Small intestine (tissue), 7 donors: Measurements from ENCODE around the gene STK25. TPM values are rescaled to one million over a fixed set of nuclear protein-coding genes. Genes with fewer than 3 reads are reported as not detected.
"Not testable (repeated sequence)": the region's sequence is repeated elsewhere in the genome, so short reads cannot be mapped to it uniquely, and the experiment has no call there.

ENCODE experiments used
- DNase-seq, 2 donors: peaks; one replicate each; pipeline versions ENCODE4 v3.0.0 to v3.0.0-alpha.2; 2013
- FAIRE-seq: peaks from 2 replicates; lab custom pipeline; 2012; peaks lifted over from hg19 to GRCh38; lab: Jason Lieb, UNC
- H3K27ac ChIP-seq, 3 donors: one replicate each; pipeline ENCODE4 v1.5.1; 2013; ENCODE audit warnings: low read length in 2 of 3, mild to moderate bottlenecking in 2 of 3, control low read depth in 1 of 3, inconsistent platforms in 1 of 3, low read depth in 1 of 3, moderate library complexity in 1 of 3
- H3K27me3 ChIP-seq, 3 donors: one replicate each; pipeline ENCODE4 v1.6.1; 2013; ENCODE audit warnings: low read length in 3 of 3, inconsistent platforms in 1 of 3; ENCODE audit not compliant: control insufficient read depth in 3 of 3, insufficient read depth in 3 of 3
- H3K36me3 ChIP-seq, 3 donors: one replicate each; pipeline ENCODE4 v1.6.1; 2013; ENCODE audit warnings: low read length in 3 of 3, inconsistent platforms in 1 of 3, low read depth in 1 of 3, mild to moderate bottlenecking in 1 of 3, moderate library complexity in 1 of 3; ENCODE audit not compliant: control insufficient read depth in 3 of 3, insufficient read depth in 2 of 3
- H3K4me1 ChIP-seq, 3 donors: one replicate each; pipeline ENCODE4 v1.6.1; 2013; ENCODE audit warnings: low read length in 2 of 3, inconsistent platforms in 1 of 3, low read depth in 1 of 3, mild to moderate bottlenecking in 1 of 3, moderate library complexity in 1 of 3; ENCODE audit not compliant: control insufficient read depth in 3 of 3, insufficient read depth in 2 of 3
- H3K4me3 ChIP-seq, 3 donors: one replicate each; pipeline ENCODE4 v1.5.1; 2013; ENCODE audit warnings: low read length in 3 of 3, control low read depth in 1 of 3, inconsistent platforms in 1 of 3, low read depth in 1 of 3, mild to moderate bottlenecking in 1 of 3, moderate library complexity in 1 of 3
- H3K9me3 ChIP-seq, 2 donors: one replicate each; pipeline ENCODE4 v1.6.1; 2013; ENCODE audit warnings: low read depth in 1 of 2, low read length in 1 of 2; ENCODE audit not compliant: control insufficient read depth in 2 of 2, insufficient read depth in 1 of 2
- WGBS, 3 donors: extraction: QIAGEN DNeasy Blood & Tissue Kit; methylation state at CpG; one replicate each; pipeline ENCODE4 v1.1.7; 2013; 5-methylcytosine and 5-hydroxymethylcytosine counted together
- polyA plus RNA-seq, 4 donors: library from polyadenylated mRNA; stranded (reverse) in 3 of 4; unstranded in 1 of 4; fragments of 200-250 nt in 3 of 4; fragments of 120-200 nt in 1 of 4; gene quantifications; one replicate each; pipeline versions ENCODE4 v1.2.1 to v1.2.3, GENCODE V29; 2013
- donor health status: healthy with polysubstance abuse.
- donor health status: control.
- donor health status: control.
- donor health status: Bipolar disorder and iron deficiency.
- donor health status: healthy.

STK25 gene
- polyA plus RNA-seq, 4 donors, result 122 to 190 (median 150) TPM

DNA sequence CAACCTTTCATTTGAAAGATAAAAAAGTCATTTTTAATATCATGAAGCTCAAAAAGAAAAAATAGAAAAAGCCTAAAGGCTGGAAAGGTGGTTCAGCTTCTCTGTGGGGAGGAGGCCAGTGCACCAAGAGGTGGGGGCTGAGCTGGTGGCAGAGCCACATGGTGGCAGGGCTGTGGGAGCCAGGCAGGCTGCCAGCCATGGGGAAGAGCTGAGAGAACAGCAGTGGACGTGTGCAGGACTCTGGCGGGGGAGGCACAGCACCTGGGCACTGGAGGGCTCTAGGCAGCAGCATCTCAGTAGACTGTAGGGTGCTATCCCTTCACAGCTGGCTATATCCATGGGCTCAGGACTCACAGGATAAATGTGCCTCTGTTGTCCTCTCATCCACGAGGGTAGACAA, 47.8 kb downstream of the STK25 start:
- H3K27me3 ChIP-seq, result no peaks in the 10 kb centered on the region
- FAIRE-seq (no peak), DNase-seq (no peak)
- no peaks in the 10 kb centered on the region for H3K4me1 ChIP-seq
- 72 to 93% (median 78%) methylated on average over 3 of the region's 3 CpGs for WGBS, 3 donors
- H3K4me3 ChIP-seq, result no peak overlapping the region
- no peaks in the 10 kb centered on the region for H3K9me3 ChIP-seq
- H3K36me3 ChIP-seq, result peaks cover 0 to 40% (median 2%) of the 10 kb centered on the region in 3 donors
- no peak overlapping the region for H3K27ac ChIP-seq

DNA sequence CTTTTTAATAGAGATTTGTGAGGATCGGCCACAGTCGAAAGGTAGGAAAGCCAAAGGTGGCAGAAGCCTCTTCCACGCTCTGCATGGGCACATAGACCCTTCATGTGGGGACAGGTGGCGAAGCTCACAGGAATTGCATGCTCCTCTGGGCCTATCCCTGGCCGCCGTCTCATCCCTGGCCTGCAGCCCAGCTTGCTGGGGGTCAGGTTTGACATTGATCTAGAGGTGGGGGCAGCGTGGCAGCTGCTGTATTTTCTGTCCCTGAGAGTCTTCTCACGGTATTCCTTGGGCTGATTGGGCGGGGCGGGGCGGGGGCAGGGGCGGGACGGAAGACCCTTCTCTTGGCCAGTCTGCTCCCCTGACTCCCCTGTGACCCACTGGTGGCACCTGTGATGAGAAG, 48.9 kb downstream of the STK25 start:
- Histone ChIP-seq H3K4me1 (no peaks in the 10 kb centered on the region), H3K27ac (no peak overlapping the region), H3K27me3 (no peaks in the 10 kb centered on the region), H3K36me3 (peaks cover 0 to 30% (median 0%) of the 10 kb centered on the region in 3 donors), H3K4me3 (no peak overlapping the region), H3K9me3 (no peaks in the 10 kb centered on the region)
- FAIRE-seq (no peak), DNase-seq (no peak)
- WGBS, 3 donors, result 87 to 92% (median 90%) methylated on average over 13 of the region's 13 CpGs

DNA sequence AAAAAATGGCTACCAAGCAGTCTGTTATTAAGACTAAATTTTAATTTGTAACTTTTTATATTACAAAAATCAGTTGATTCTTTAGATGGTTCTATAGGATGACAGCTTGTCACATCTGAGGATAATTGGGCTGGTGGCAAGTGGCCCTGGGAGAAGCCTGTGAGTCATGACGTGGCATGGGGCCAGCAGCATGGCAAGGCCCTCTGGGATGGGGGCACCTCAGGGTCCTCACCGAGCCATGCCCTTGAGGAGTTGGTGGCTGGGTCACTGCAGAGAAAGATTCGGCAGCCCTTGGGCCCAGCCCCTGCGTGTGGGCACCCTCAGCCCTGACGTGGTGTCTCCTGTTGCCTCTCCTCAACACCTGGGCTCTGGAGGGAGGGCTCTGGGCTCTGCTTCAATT, 49.7 kb downstream of the STK25 start:
- H3K27me3 ChIP-seq, result no peaks in the 10 kb centered on the region
- H3K4me3 ChIP-seq, result no peak overlapping the region
- 88 to 93% (median 91%) methylated on average over 5 of the region's 5 CpGs for WGBS, 3 donors
- H3K27ac ChIP-seq, result no peak overlapping the region
- H3K9me3 ChIP-seq, result no peaks in the 10 kb centered on the region
- FAIRE-seq, result no peak
- H3K4me1 ChIP-seq, result no peaks in the 10 kb centered on the region
- DNase-seq, result no peak
- H3K36me3 ChIP-seq, result peaks cover 0 to 22% (median 0%) of the 10 kb centered on the region in 3 donors

DNA sequence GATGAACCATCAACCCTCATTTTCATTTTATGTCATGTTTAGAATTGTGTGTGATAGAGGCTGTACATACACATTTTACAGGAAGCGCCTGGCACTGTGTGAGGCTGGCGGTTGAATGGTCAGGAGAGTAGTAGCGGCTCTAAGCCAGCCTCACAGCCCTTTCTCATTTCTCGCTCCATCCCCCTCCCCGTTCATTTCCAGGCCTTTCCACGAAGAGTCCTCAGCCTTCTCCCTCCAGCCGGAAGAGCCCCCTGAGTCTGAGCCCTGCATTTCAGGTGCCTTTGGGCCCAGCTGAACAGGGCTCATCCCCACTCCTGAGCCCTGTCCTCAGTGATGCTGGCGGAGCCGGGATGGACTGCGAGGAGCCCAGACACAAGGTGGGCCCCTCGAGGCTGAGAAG, 51.8 kb downstream of the STK25 start:
- H3K27ac ChIP-seq, result no peak overlapping the region
- WGBS, 3 donors, result 86 to 90% (median 87%) methylated on average over 11 of the region's 11 CpGs
- no peaks in the 10 kb centered on the region for H3K27me3 ChIP-seq
- H3K36me3 ChIP-seq, result peaks cover 0 to 15% (median 0%) of the 10 kb centered on the region in 3 donors
- no peaks in the 10 kb centered on the region for H3K4me1 ChIP-seq
- no peaks in the 10 kb centered on the region for H3K9me3 ChIP-seq
- no peak for FAIRE-seq
- DNase-seq, result no peak
- H3K4me3 ChIP-seq, result no peak overlapping the region

DNA sequence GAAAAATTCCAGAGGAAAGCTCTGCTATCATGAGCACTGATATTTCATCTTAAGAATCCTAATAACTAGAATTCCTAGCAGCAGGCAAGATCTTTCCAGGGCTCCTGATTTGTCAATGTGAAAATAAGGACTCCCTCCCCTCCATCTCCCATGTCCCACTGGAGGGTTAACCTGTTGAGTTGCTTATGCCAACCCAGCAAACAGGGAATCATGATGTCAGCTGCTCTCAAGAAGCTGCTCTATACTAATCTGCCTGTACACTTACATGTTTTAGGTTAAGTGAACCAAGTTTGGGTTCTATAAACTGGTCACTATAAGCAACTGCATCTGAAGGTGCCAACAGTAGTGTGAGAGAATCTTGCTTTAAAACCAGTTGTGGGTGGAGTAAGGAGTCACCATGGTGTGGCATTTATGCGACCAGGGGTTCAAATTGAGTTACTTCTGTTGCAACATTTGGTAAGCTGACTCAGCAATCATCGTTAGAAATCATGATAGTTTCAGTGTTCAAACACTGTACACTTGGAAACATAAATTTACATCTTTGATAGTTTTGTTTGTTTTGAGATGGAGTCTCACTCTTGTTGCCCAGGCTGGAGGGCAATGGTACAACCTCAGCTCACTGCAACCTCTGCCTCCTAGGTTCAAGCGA, 53.4 kb downstream of the STK25 start:
- WGBS, 3 donors, result 57 to 63% (median 60%) methylated on average over 3 of the region's 3 CpGs
- Histone ChIP-seq H3K4me1 (no peaks in the 10 kb centered on the region), H3K9me3 (no peaks in the 10 kb centered on the region), H3K27me3 (no peaks in the 10 kb centered on the region), H3K27ac (no peak overlapping the region), H3K4me3 (no peak overlapping the region), H3K36me3 (peaks cover 0 to 22% (median 0%) of the 10 kb centered on the region in 3 donors)
- no peak for DNase-seq
- FAIRE-seq, result no peak

DNA sequence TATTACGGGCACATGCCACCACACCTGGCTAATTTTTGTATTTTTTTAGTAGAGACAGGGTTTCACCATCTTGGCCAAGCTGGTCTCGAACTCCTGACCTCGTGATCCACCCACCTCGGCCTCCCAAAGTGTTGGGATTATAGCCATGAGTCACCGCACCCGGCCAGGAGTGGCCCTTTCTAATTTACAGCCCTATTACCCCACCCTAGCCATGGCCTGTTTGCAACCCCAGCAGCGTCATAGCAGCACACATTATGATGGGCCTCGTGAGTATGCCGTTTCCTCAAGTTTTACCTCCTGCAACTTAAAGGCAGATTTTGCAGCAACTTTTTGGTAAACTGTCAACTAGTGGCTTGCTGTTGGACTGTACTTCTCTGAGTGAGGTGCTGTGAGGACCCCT, 54.5 kb downstream of the STK25 start:
- H3K4me3 ChIP-seq, H3K4me1 ChIP-seq, FAIRE-seq, H3K27ac ChIP-seq, H3K9me3 ChIP-seq, H3K27me3 ChIP-seq: not testable (repeated sequence)
- DNase-seq, result peak in 1 of 2 donors; percentile 20
- peaks cover 0 to 16% (median 0%) of the 10 kb centered on the region in 3 donors for H3K36me3 ChIP-seq
- WGBS, 3 donors, result 50 to 82% (median 72%) methylated on average over 9 of the region's 9 CpGs

DNA sequence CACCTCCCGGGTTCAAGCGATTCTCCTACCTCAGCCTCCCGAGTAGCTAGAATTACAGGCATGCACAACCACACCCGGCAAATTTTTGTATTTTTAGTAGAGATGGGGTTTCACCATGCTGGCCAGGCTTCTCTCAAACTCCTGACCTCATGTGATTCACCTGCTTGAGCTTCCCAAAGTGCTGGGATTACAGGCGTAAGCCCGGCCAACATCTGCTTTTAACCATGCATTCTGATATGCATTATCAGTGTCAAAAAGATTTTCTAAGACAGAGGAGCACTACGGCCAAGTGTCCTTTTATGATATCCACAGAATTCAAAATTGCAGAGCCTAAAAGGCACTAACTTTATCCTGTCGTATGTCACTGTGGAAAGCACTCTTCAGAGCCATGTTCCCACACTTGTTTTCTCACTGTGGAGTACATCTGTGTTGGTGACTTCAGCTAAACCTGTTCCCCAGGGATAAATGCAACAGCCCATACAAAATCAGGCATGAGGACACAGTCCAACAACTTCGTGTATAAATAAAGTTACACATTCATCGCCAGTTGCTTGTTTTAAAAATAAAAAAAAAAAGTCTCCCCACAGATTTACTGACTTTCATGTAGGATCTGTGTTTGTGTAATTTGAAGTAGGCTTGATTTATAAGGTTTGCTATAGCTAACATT, 56.4 kb downstream of the STK25 start:
- Histone ChIP-seq H3K27ac (no peak overlapping the region), H3K27me3 (no peaks in the 10 kb centered on the region), H3K9me3 (no peaks in the 10 kb centered on the region), H3K4me1 (no peaks in the 10 kb centered on the region), H3K4me3 (no peak overlapping the region), H3K36me3 (peaks cover 0 to 23% (median 2%) of the 10 kb centered on the region in 3 donors)
- WGBS, 3 donors, result 76 to 80% (median 79%) methylated on average over 10 of the region's 10 CpGs
- DNase-seq, result no peak
- no peak for FAIRE-seq

DNA sequence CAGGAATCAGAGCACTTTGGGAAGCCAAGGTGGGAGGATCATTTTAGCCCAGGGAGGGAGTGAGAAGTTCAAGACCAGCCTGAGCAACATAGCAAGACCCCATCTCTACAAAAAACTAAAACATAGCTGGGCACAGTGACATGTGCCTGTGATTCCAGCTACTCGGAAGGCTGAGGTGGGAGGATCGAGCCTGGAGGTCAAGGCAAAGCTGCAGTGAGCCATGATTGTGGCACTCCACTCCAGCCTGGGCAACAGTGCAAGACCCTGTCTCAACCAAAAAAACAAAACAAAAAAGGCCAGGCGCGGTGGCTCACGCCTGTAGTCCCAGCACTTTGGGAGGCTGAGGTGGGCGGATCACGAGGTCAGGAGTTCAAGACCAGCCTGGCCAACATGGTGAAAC, 58.3 kb downstream of the STK25 start:
- not testable (repeated sequence) for H3K27ac ChIP-seq, H3K27me3 ChIP-seq, H3K9me3 ChIP-seq, H3K4me3 ChIP-seq, DNase-seq, FAIRE-seq, H3K4me1 ChIP-seq
- peaks cover 0 to 31% (median 6%) of the 10 kb centered on the region in 3 donors for H3K36me3 ChIP-seq
- 85 to 91% (median 88%) methylated on average over 7 of the region's 7 CpGs for WGBS, 3 donors
